A673 (cell line): ENCODE data around the gene KIF12.

Experiments used
- EZH2 ChIP-seq: fragments of 200-600 bp; sonication (generic); IDR thresholded peaks from 2 replicates; pipeline ENCODE4 v1.6.1; 2017; ENCODE audit warnings: borderline replicate concordance, low read depth, mild to moderate bottlenecking, mixed read lengths, antibody characterized with exemption, low read length; ENCODE audit not compliant: poor library complexity, severe bottlenecking
- TF ChIP-seq, protein P1 (sequence below): fragments of 300-800, 200-600 bp; sonication (generic); conservative IDR thresholded peaks from 2 replicates; pipeline ENCODE4 v1.5.1; 2017; ENCODE audit warnings: low read depth, mild to moderate bottlenecking, antibody characterized with exemption, low read length, moderate library complexity, mixed read lengths

DNA sequence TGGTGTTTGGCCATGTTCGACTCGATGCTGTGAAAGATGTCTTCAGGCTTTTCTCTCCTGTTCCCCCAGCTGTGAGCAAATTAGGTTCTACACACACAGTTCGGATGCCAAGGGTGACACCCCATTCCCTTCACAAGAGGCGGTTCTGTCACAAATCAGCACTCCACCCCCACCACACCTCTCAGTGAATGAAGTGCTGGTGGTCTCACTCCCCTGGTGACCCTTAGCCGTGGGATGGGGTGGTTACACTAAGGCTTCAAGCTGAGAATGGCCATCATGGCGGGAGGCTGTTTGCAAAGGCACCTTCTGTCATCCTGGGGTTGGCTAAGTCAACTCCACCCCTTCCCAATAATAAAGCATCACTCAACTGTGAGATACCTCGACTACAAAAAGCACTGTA, 47.4 kb downstream of the KIF12 start:
- TF ChIP-seq, protein P1, sequence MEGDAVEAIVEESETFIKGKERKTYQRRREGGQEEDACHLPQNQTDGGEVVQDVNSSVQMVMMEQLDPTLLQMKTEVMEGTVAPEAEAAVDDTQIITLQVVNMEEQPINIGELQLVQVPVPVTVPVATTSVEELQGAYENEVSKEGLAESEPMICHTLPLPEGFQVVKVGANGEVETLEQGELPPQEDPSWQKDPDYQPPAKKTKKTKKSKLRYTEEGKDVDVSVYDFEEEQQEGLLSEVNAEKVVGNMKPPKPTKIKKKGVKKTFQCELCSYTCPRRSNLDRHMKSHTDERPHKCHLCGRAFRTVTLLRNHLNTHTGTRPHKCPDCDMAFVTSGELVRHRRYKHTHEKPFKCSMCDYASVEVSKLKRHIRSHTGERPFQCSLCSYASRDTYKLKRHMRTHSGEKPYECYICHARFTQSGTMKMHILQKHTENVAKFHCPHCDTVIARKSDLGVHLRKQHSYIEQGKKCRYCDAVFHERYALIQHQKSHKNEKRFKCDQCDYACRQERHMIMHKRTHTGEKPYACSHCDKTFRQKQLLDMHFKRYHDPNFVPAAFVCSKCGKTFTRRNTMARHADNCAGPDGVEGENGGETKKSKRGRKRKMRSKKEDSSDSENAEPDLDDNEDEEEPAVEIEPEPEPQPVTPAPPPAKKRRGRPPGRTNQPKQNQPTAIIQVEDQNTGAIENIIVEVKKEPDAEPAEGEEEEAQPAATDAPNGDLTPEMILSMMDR = no peak
- no peak for TF ChIP-seq EZH2
